IPS-20b (cell line): ENCODE data around the gene PCSK9.

Source experiments
- H3K27ac ChIP-seq: one replicate; pipeline ENCODE4 v1.5.1; 2013; ENCODE audit warnings: low read length
- H3K27me3 ChIP-seq: 2 replicates; pipeline ENCODE4 v1.6.1; 2013; ENCODE audit warnings: mild to moderate bottlenecking, low read length, inconsistent platforms; ENCODE audit not compliant: insufficient read depth
- H3K36me3 ChIP-seq: 2 replicates; pipeline ENCODE4 v1.6.1; 2013; ENCODE audit warnings: low read depth, mild to moderate bottlenecking, inconsistent platforms, low read length, moderate library complexity; ENCODE audit not compliant: insufficient read depth
- H3K4me1 ChIP-seq: 2 replicates; pipeline ENCODE4 v1.6.1; 2013; ENCODE audit warnings: mild to moderate bottlenecking, control low read depth, inconsistent platforms, low read length, moderate library complexity; ENCODE audit not compliant: insufficient read depth
- H3K4me3 ChIP-seq: 2 replicates; pipeline ENCODE4 v1.5.1; 2013; ENCODE audit warnings: mild to moderate bottlenecking, low read length, inconsistent platforms
- H3K9ac ChIP-seq: 2 replicates; pipeline ENCODE4 v1.6.1; 2013; ENCODE audit warnings: low read depth, mild to moderate bottlenecking, inconsistent platforms, low read length, moderate library complexity
- H3K9me3 ChIP-seq: 2 replicates; pipeline ENCODE4 v1.6.1; 2013; ENCODE audit warnings: mild to moderate bottlenecking, low read depth, low read length, inconsistent platforms; ENCODE audit not compliant: insufficient read depth

The PCSK9 gene

DNA sequence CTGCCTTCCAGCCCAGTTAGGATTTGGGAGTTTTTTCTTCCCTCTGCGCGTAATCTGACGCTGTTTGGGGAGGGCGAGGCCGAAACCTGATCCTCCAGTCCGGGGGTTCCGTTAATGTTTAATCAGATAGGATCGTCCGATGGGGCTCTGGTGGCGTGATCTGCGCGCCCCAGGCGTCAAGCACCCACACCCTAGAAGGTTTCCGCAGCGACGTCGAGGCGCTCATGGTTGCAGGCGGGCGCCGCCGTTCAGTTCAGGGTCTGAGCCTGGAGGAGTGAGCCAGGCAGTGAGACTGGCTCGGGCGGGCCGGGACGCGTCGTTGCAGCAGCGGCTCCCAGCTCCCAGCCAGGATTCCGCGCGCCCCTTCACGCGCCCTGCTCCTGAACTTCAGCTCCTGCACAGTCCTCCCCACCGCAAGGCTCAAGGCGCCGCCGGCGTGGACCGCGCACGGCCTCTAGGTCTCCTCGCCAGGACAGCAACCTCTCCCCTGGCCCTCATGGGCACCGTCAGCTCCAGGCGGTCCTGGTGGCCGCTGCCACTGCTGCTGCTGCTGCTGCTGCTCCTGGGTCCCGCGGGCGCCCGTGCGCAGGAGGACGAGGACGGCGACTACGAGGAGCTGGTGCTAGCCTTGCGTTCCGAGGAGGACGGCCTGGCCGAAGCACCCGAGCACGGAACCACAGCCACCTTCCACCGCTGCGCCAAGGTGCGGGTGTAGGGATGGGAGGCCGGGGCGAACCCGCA lies at the start of gene PCSK9:
Gene PCSK9 (plus strand): TSS at position 207 of the 741 bp plus-strand sequence. CDS start 290 bp downstream, at position 497.
- peaks cover 7% of the 10 kb centered on the region for H3K4me1 ChIP-seq
- no peak within 1 kb of the TSS for H3K27ac ChIP-seq
- peak within 1 kb of the TSS; percentile 71; the same call in 1 of the 2 replicates for H3K4me3 ChIP-seq
- no peaks in the 10 kb centered on the region for H3K9me3 ChIP-seq
- peaks cover 1% of the 10 kb centered on the region; the same call in 1 of the 2 replicates for H3K36me3 ChIP-seq
- peaks cover 50% of the 10 kb centered on the region for H3K27me3 ChIP-seq
- H3K9ac ChIP-seq: peak within 1 kb of the TSS; percentile 29; the same call in 1 of the 2 replicates

- H3K9me3 ChIP-seq: no peaks in the 10 kb centered on the region
- H3K27ac ChIP-seq: no peak overlapping the region
- no peak overlapping the region for H3K4me3 ChIP-seq
- H3K27me3 ChIP-seq: no peaks in the 10 kb centered on the region
- no peaks in the 10 kb centered on the region for H3K36me3 ChIP-seq
- no peak overlapping the region for H3K9ac ChIP-seq
- H3K4me1 ChIP-seq: peaks cover 13% of the 10 kb centered on the region
Observed at GRCh38 chr1:54989968-54990810, 49.2 kb upstream of the PCSK9 start.

GRCh38 chr1:54990916-54991315 lies 48.4 kb upstream of the PCSK9 start:
- no peaks in the 10 kb centered on the region for H3K9me3 ChIP-seq
- peaks cover 16% of the 10 kb centered on the region for H3K4me1 ChIP-seq
- no peak overlapping the region for H3K27ac ChIP-seq
- no peak overlapping the region for H3K9ac ChIP-seq
- no peaks in the 10 kb centered on the region for H3K36me3 ChIP-seq
- H3K4me3 ChIP-seq: no peak overlapping the region
- H3K27me3 ChIP-seq: peaks cover 4% of the 10 kb centered on the region; the same call in 1 of the 2 replicates

GRCh38 chr1:54991939-54992338 lies 47.4 kb upstream of the PCSK9 start:
- Histone ChIP-seq H3K4me1 (peaks cover 16% of the 10 kb centered on the region), H3K9ac (no peak overlapping the region), H3K9me3 (no peaks in the 10 kb centered on the region), H3K27ac (no peak overlapping the region), H3K4me3 (no peak overlapping the region), H3K27me3 (peaks cover 15% of the 10 kb centered on the region), H3K36me3 (no peaks in the 10 kb centered on the region)

- H3K36me3 ChIP-seq: no peaks in the 10 kb centered on the region
- peaks cover 27% of the 10 kb centered on the region for H3K27me3 ChIP-seq
- no peaks in the 10 kb centered on the region for H3K9me3 ChIP-seq
- H3K4me3 ChIP-seq: no peak overlapping the region
- H3K4me1 ChIP-seq: peaks cover 24% of the 10 kb centered on the region
- H3K27ac ChIP-seq: no peak overlapping the region
- H3K9ac ChIP-seq: no peak overlapping the region
Observed at GRCh38 chr1:54993140-54993539, 46.2 kb upstream of the PCSK9 start.

GRCh38 chr1:54994355-54994990 lies 44.9 kb upstream of the PCSK9 start:
- peaks cover 40% of the 10 kb centered on the region for H3K27me3 ChIP-seq
- H3K9me3 ChIP-seq: no peaks in the 10 kb centered on the region
- H3K36me3 ChIP-seq: no peaks in the 10 kb centered on the region
- H3K27ac ChIP-seq: no peak overlapping the region
- peaks cover 24% of the 10 kb centered on the region for H3K4me1 ChIP-seq
- H3K4me3 ChIP-seq: no peak overlapping the region; the same call in 1 of the 2 replicates
- H3K9ac ChIP-seq: no peak overlapping the region

DNA sequence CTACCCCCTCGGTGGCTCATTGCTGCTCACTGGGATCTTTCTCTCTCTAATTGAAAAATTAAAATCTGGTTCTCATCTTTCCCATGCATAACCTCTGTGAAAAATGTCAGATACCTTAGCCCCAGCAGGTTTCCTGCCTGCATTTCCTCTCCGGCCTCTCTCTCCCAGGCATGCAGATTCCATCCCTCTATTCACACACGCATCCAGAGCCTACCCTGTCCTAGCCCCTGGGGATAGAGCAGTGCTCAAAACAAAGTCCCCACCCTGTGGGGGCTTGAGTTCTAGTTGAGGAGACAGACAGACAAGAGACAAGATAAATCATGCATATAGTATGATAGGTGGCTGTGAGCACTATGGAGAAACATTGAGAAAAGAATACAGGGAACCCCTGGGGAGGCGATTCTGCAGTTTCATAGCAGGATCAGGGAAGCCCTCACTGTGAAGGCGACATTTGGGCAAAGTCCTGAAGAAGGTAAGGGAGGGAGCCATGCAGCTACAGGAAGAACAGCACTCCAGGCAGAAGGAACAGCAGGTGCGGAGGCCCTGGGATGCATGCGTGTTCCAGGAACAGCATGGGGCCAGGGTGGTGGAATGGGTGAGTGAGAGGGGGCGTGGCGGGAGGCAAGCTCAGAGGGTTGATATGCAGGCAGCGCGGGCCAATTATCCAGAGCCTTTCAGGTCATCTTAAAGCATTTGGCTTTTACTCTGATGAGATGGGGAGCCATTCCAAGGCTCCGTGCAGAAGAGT lies 44.2 kb upstream of the PCSK9 start:
- H3K9ac ChIP-seq: no peak overlapping the region
- H3K36me3 ChIP-seq: no peaks in the 10 kb centered on the region
- peaks cover 24% of the 10 kb centered on the region for H3K4me1 ChIP-seq
- H3K27ac ChIP-seq: no peak overlapping the region
- H3K9me3 ChIP-seq: no peaks in the 10 kb centered on the region
- H3K4me3 ChIP-seq: peak overlapping the region; percentile 20; the same call in 1 of the 2 replicates
- H3K27me3 ChIP-seq: peaks cover 46% of the 10 kb centered on the region

GRCh38 chr1:54995835-54996234 lies 43.5 kb upstream of the PCSK9 start:
- H3K36me3 ChIP-seq: no peaks in the 10 kb centered on the region
- H3K4me3 ChIP-seq: no peak overlapping the region
- peaks cover 48% of the 10 kb centered on the region for H3K27me3 ChIP-seq
- no peaks in the 10 kb centered on the region for H3K9me3 ChIP-seq
- peaks cover 24% of the 10 kb centered on the region for H3K4me1 ChIP-seq
- no peak overlapping the region for H3K27ac ChIP-seq
- H3K9ac ChIP-seq: no peak overlapping the region

GRCh38 chr1:54996359-54996868 lies 42.9 kb upstream of the PCSK9 start:
- Histone ChIP-seq H3K4me1 (peaks cover 24% of the 10 kb centered on the region), H3K9ac (no peak overlapping the region), H3K9me3 (no peaks in the 10 kb centered on the region), H3K4me3 (peak overlapping the region; percentile 76), H3K27ac (no peak overlapping the region), H3K27me3 (peaks cover 54% of the 10 kb centered on the region), H3K36me3 (no peaks in the 10 kb centered on the region)

- peak overlapping the region; percentile 76 for H3K4me3 ChIP-seq
- H3K36me3 ChIP-seq: no peaks in the 10 kb centered on the region
- no peak overlapping the region for H3K27ac ChIP-seq
- peaks cover 24% of the 10 kb centered on the region for H3K4me1 ChIP-seq
- H3K9me3 ChIP-seq: no peaks in the 10 kb centered on the region
- peaks cover 60% of the 10 kb centered on the region for H3K27me3 ChIP-seq
- H3K9ac ChIP-seq: no peak overlapping the region
Observed at GRCh38 chr1:54996869-54997710, 42.3 kb upstream of the PCSK9 start.
